ENCODE data around the gene TBL1Y. TPM values are rescaled to one million over a fixed set of nuclear protein-coding genes. Genes with fewer than 3 reads are reported as not detected.
"Not testable (repeated sequence)": the region's sequence is repeated elsewhere in the genome, so short reads cannot be mapped to it uniquely, and the experiment has no call there.

TBL1Y gene
- polyA plus RNA-seq, 3 donors = not detected

DNA sequence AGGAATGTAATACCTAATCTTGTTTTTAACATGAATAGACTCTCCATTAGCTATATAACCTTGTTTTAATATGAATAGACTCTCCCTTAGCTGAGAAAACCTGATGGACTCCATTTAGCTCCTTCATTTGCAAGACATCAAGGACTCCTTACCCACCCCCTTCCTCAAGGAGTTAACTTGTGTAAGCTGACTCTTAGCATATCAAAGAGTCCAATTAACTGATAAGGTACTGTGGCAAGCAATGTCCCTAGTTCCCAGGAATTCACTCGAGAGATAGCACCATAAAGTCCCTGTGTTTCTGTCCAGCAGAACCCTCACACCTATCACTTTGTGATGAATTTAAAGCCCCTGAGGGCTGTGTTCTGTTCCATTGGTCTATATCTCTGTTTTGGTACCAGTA, 15.3 kb upstream of the TBL1Y start:
- H3K27ac ChIP-seq (ENCODE audit: low read depth in 1 of 2, low read length in 2 of 2) = no peak overlapping the region
- H3K79me2 ChIP-seq (ENCODE audit: insufficient read depth, low read length) = no peaks in the 10 kb centered on the region
- Mint-ChIP-seq H3K4me1 (no peaks in the 10 kb centered on the region), H3K27ac (no peak overlapping the region), H3K4me3 (no peak overlapping the region), H3K9me3 (peaks cover 0 to 1% (median 0%) of the 10 kb centered on the region in 7 donors), H3K27me3 (ENCODE audit: low read depth in 3 of 3) (no peaks in the 10 kb centered on the region), H3K36me3 (no peaks in the 10 kb centered on the region)
- H3K9me3 ChIP-seq (replicated peaks in 1 of 2; ENCODE audit: control insufficient read depth in 1 of 2, insufficient read depth in 1 of 2, low read length in 2 of 2) = no peaks in the 10 kb centered on the region
- intact Hi-C loops (cut with micrococcal nuclease) = no loop called here
- H3K4me1 ChIP-seq (ENCODE audit: control insufficient read depth in 1 of 2, insufficient read depth in 2 of 2, low read length in 2 of 2) = no peaks in the 10 kb centered on the region
- no CpG with 5 or more reads among the region's 1 CpG for WGBS (ENCODE audit: insufficient coverage)
- H3K4me2 ChIP-seq (replicated peaks; ENCODE audit: extremely low read depth, low read length, poor library complexity, severe bottlenecking) = no peak overlapping the region
- no peak overlapping the region for H3K9ac ChIP-seq (ENCODE audit: insufficient read depth, low read length, poor library complexity, severe bottlenecking)
- H2AFZ ChIP-seq (ENCODE audit: insufficient read depth, low read depth, low read length, poor library complexity, severe bottlenecking) = no peak overlapping the region
- TF ChIP-seq, protein P1, sequence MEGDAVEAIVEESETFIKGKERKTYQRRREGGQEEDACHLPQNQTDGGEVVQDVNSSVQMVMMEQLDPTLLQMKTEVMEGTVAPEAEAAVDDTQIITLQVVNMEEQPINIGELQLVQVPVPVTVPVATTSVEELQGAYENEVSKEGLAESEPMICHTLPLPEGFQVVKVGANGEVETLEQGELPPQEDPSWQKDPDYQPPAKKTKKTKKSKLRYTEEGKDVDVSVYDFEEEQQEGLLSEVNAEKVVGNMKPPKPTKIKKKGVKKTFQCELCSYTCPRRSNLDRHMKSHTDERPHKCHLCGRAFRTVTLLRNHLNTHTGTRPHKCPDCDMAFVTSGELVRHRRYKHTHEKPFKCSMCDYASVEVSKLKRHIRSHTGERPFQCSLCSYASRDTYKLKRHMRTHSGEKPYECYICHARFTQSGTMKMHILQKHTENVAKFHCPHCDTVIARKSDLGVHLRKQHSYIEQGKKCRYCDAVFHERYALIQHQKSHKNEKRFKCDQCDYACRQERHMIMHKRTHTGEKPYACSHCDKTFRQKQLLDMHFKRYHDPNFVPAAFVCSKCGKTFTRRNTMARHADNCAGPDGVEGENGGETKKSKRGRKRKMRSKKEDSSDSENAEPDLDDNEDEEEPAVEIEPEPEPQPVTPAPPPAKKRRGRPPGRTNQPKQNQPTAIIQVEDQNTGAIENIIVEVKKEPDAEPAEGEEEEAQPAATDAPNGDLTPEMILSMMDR (IDR thresholded peaks at IDR 0.05) = no peak
- no peaks in the 10 kb centered on the region for H3K36me3 ChIP-seq (replicated peaks in 1 of 2; ENCODE audit: control insufficient read depth in 1 of 2, insufficient read depth in 2 of 2, low read length in 2 of 2)
- no peaks in the 10 kb centered on the region for H4K20me1 ChIP-seq (ENCODE audit: insufficient read depth, low read length)
- no peak for DNase-seq
- no peak overlapping the region for H3K4me3 ChIP-seq (replicated peaks in 1 of 3; ENCODE audit: low read depth in 2 of 3, low read length in 3 of 3)
- H3K27me3 ChIP-seq (ENCODE audit: control insufficient read depth in 2 of 2, insufficient read depth in 2 of 2, low read length in 2 of 2) = no peaks in the 10 kb centered on the region

DNA sequence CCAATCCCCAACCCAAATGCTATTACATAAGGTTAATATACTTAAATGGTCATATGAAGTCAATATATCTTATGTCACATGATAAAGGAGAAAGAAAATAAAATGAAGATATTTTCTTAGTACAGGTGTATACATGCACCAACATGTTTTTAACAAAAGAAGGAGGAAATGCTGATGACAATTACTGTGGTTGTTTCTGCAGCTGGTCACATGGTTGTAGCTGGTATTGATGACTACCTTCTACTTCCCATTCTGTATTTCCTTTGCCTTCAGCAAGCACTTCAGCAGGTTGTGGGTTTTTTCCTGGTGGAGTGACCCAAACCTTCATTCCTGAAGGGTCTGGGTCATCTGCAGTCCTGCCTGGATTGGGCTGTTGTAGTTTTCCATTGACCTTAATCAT, 8.4 kb upstream of the TBL1Y start:
- H2AFZ ChIP-seq (ENCODE audit: insufficient read depth, low read depth, low read length, poor library complexity, severe bottlenecking) = not testable (repeated sequence)

More for the DNA sequence above, 8.4 kb upstream of the TBL1Y start:
- DNase-seq; H3K36me3 Mint-ChIP-seq; H3K4me1 Mint-ChIP-seq; H3K36me3 ChIP-seq (replicated peaks in 1 of 2; ENCODE audit: control insufficient read depth in 1 of 2, insufficient read depth in 2 of 2, low read length in 2 of 2); H3K27me3 ChIP-seq (ENCODE audit: control insufficient read depth in 2 of 2, insufficient read depth in 2 of 2, low read length in 2 of 2); H3K9me3 Mint-ChIP-seq; H4K20me1 ChIP-seq (ENCODE audit: insufficient read depth, low read length); H3K4me1 ChIP-seq (ENCODE audit: control insufficient read depth in 1 of 2, insufficient read depth in 2 of 2, low read length in 2 of 2); H3K27me3 Mint-ChIP-seq (ENCODE audit: low read depth in 3 of 3); H3K9me3 ChIP-seq (replicated peaks in 1 of 2; ENCODE audit: control insufficient read depth in 1 of 2, insufficient read depth in 1 of 2, low read length in 2 of 2); H3K27ac ChIP-seq (ENCODE audit: low read depth in 1 of 2, low read length in 2 of 2); intact Hi-C loops (cut with micrococcal nuclease); H3K79me2 ChIP-seq (ENCODE audit: insufficient read depth, low read length); H3K4me3 Mint-ChIP-seq; H3K9ac ChIP-seq (ENCODE audit: insufficient read depth, low read length, poor library complexity, severe bottlenecking); H3K27ac Mint-ChIP-seq; H3K4me3 ChIP-seq (replicated peaks in 1 of 3; ENCODE audit: low read depth in 2 of 3, low read length in 3 of 3); H3K4me2 ChIP-seq (replicated peaks; ENCODE audit: extremely low read depth, low read length, poor library complexity, severe bottlenecking): not testable (repeated sequence)

Measured in CD14-positive monocyte (primary cell).